Neural progenitor cell (in vitro differentiated cells): ENCODE data around the gene ATXN10.

Experiments
- EZH2 ChIP-seq: fragments of 200-600 bp; sonication (generic); IDR thresholded peaks from 2 replicates; pipeline ENCODE4 v1.6.1; 2017; ENCODE audit warnings: antibody characterized with exemption, mild to moderate bottlenecking, moderate library complexity
- EZH2phosphoT487 ChIP-seq: fragments of 200-600 bp; sonication (generic); IDR thresholded peaks from 2 replicates; pipeline ENCODE4 v1.6.1; 2017; ENCODE audit warnings: antibody characterized with exemption
- TF ChIP-seq, protein P1 (sequence below): fragments of 200-600 bp; sonication (generic); IDR thresholded peaks from 2 replicates; pipeline ENCODE4 v1.5.1; 2017; ENCODE audit warnings: antibody characterized with exemption, mild to moderate bottlenecking

DNA sequence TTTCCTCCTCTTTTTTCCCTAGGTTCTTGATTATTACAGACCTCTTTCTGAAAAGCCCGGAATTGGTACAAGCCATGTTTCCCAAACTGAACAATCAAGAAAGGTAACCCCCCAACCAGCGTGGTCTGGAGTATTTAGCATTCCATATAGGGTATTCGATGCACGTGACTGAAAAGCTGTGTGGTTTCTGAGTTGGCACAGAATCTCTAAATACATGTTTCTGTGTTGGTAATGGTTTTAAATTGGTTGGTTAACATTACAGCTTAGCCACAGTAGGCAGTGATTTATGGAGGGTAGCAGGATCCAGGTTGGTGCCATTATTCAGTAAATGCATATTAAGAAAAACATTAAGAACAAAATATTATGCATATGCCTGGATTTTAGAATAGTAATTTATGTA, 46.8 kb downstream of the ATXN10 start:
- no peak for TF ChIP-seq EZH2
- TF ChIP-seq, protein P1, sequence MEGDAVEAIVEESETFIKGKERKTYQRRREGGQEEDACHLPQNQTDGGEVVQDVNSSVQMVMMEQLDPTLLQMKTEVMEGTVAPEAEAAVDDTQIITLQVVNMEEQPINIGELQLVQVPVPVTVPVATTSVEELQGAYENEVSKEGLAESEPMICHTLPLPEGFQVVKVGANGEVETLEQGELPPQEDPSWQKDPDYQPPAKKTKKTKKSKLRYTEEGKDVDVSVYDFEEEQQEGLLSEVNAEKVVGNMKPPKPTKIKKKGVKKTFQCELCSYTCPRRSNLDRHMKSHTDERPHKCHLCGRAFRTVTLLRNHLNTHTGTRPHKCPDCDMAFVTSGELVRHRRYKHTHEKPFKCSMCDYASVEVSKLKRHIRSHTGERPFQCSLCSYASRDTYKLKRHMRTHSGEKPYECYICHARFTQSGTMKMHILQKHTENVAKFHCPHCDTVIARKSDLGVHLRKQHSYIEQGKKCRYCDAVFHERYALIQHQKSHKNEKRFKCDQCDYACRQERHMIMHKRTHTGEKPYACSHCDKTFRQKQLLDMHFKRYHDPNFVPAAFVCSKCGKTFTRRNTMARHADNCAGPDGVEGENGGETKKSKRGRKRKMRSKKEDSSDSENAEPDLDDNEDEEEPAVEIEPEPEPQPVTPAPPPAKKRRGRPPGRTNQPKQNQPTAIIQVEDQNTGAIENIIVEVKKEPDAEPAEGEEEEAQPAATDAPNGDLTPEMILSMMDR = no peak
- no peak for TF ChIP-seq EZH2phosphoT487
